Kidney capillary endothelial cell (primary cell): ENCODE results near the gene ADAMTS7.
A peak's percentile ranks its signal among the peaks of the same experiment; 100 is the strongest.
"Not testable (repeated sequence)": the region's sequence is repeated elsewhere in the genome, so short reads cannot be mapped to it uniquely, and the experiment has no call there.

Experiments
- DNase-seq: peaks from one replicate; pipeline ENCODE4 v3.0.0-alpha.2; 2018; ENCODE audit warnings: low spot score

The ADAMTS7 gene

GRCh38 chr15:78726870-78727551 lies 84.3 kb downstream of the ADAMTS7 start:
- DNase-seq = no peak

GRCh38 chr15:78719819-78720450 lies 91.3 kb downstream of the ADAMTS7 start:
- not testable (repeated sequence) for DNase-seq

DNA sequence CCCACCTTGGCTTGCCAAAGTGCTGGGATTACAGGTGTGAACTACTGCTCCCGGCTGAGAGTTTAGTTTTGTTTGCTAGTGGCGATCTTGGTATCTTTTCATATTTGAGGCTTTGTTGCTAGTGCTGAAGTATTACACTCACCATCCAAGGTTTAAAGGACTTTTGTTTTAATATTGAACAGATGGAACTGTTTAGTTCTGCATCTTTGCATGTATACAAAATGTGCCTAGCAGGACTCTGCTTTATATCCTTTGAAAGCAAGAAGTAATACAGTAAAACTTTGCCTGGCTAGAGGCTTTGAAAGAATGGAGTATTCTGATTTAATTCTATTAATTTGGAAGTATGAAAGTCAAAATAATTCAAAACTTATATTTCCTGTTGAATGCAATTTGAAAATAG lies 92.4 kb downstream of the ADAMTS7 start:
- DNase-seq = no peak

GRCh38 chr15:78717956-78718656 lies 93.2 kb downstream of the ADAMTS7 start:
- DNase-seq = no peak

DNA sequence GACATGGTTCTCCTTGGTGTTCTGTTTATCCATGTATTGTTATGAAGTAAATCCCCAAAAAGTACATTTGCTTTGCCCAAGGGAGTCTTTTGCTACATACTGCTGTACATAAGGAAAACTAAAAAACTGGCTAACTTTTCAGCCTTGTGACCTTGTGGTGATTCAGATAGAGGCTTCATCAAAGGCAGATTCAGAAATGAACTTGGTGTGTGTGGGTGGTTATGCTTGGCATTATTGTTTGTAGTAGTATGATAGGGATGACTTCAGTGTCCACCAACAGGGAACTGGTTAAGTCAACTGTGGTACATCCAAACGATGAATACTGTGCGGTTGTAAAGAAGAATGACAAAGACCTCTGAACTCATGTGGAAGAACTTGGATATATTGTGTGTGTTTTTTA lies 94.6 kb downstream of the ADAMTS7 start:
- no peak for DNase-seq

- peak; percentile 69 for DNase-seq
These were observed 95.3 kb downstream of the ADAMTS7 start for GRCh38 chr15:78715930-78716329.

DNA sequence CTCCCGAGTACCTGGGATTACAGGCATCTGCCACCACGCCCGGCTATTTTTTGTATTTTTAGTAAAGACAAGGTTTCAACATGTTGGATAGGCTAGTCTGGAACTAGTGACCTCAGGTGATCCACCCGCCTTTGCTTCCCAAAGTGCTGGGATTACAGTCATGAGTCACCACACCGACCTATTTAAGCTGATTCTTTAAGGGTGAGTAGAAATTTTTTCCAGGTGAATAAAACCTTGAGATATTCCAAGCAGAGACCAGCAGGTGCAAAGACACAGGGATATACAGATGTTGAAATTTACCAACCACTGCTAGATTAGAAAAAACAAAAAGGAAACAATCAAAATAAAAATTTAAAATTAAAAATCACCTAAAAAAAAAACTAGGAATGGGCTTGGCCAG lies 95.8 kb downstream of the ADAMTS7 start:
- no peak for DNase-seq

GRCh38 chr15:78714890-78715289 lies 96.4 kb downstream of the ADAMTS7 start:
- no peak for DNase-seq

- no peak for DNase-seq
These were observed 98.3 kb downstream of the ADAMTS7 start for GRCh38 chr15:78712797-78713515.

- DNase-seq = no peak
These were observed 99.6 kb downstream of the ADAMTS7 start for GRCh38 chr15:78711638-78712037.

- peak; percentile 47 for DNase-seq
These were observed 101.9 kb downstream of the ADAMTS7 start for GRCh38 chr15:78709263-78709882.
